ENCODE data around the gene UBASH3B. TPM values are rescaled to one million over a fixed set of nuclear protein-coding genes. Genes with fewer than 3 reads are reported as not detected.

UBASH3B gene
- total RNA-seq, 2 experiments from 2014 or later = 54.7 to 73.0 TPM

DNA sequence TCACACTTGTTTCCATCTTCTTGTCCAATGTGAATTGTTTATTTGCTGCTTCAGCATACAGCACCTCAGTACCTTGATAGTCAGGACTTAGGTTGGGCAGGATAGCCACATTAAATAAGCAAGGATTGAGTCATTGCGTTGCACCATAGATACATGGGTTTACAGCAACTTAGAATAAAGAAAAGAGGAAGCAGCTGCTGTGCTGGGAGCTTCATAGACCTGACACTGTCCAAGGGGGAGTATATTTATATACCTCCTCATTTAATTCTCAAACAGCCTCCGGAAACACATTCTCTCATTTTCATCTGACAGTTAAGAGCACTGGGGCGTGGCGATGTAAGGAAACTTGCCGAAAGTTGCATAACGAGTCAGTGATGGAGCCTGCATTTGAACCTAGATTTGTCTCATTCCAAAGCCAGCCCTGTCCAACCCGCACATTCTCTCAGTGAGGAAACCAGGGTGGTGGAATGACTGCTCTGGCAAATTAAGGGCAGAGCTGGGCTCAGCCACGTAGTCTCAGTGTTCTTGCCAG lies 42.2 kb downstream of the UBASH3B start:
- peak; percentile 98 for DNase-seq (ENCODE audit: low spot score)
- ChIA-PET POLR2A (interaction anchor here (1.1 to 8.5 kb wide), 15 partner anchors 7 to 57 kb away, joined by 3 to 175 read pairs (median 29); partner anchors contain the start of gene UBASH3B), CTCF (ENCODE audit: unreplicated experiment) (interaction anchor here (0.7 to 4.1 kb wide), 7 partner anchors 24 to 58 kb away, joined by 3 to 32 read pairs (median 3); no protein-coding TSS in a partner anchor)
- H3K79me2 ChIP-seq (ENCODE audit: insufficient read depth, low read depth, low read length) = peaks cover 50% of the 10 kb centered on the region
- peaks cover 3% of the 10 kb centered on the region; the same call in 1 of the 2 replicates for H3K36me3 ChIP-seq (ENCODE audit: insufficient read depth, low read length)
- TF ChIP-seq CTCF (conservative IDR thresholded peaks at IDR 0.05; ENCODE audit: low read length) = no peak
- TF ChIP-seq EZH2phosphoT487 (IDR thresholded peaks at IDR 0.05; ENCODE audit: borderline replicate concordance, low read depth, low read length) = no peak
- no peaks in the 10 kb centered on the region for H4K20me1 ChIP-seq (ENCODE audit: insufficient read depth, low read length)
- H3K9me3 ChIP-seq (ENCODE audit: low read length) = no peaks in the 10 kb centered on the region
- no peak overlapping the region for H2AFZ ChIP-seq (ENCODE audit: low read length)
- intact Hi-C loops (cut with micrococcal nuclease; ENCODE audit: unreplicated experiment) = loop anchor here (2.0 kb wide), 1 partner anchor 65 kb away; no protein-coding TSS in a partner anchor
- H3K9me2 ChIP-seq (ENCODE audit: insufficient read depth, low read length) = no peaks in the 10 kb centered on the region
- no TSS peak for BruUV-seq (replicated peaks)
- peak overlapping the region; percentile 64 for H3K4me3 ChIP-seq (ENCODE audit: low read depth, low read length, poor library complexity, severe bottlenecking)
- H3K4me2 ChIP-seq (ENCODE audit: low read length) = peak overlapping the region; percentile 96
- H3K4me1 ChIP-seq (ENCODE audit: insufficient read depth, low read length, poor library complexity, severe bottlenecking) = peaks cover 96% of the 10 kb centered on the region
- peak overlapping the region; percentile 99 for H3K27ac ChIP-seq (ENCODE audit: low read depth, low read length, poor library complexity, severe bottlenecking)

GRCh38 chr11:122698392-122698791 lies 42.9 kb downstream of the UBASH3B start:
- Histone ChIP-seq H3K79me2 (ENCODE audit: insufficient read depth, low read depth, low read length) (peaks cover 44% of the 10 kb centered on the region), H3K4me2 (ENCODE audit: low read length) (peak overlapping the region; percentile 96), H3K27ac (ENCODE audit: low read depth, low read length, poor library complexity, severe bottlenecking) (peak overlapping the region; percentile 99), H2AFZ (ENCODE audit: low read length) (no peak overlapping the region), H3K4me1 (ENCODE audit: insufficient read depth, low read length, poor library complexity, severe bottlenecking) (peaks cover 93% of the 10 kb centered on the region), H4K20me1 (ENCODE audit: insufficient read depth, low read length) (no peaks in the 10 kb centered on the region), H3K9me3 (ENCODE audit: low read length) (no peaks in the 10 kb centered on the region), H3K9me2 (ENCODE audit: insufficient read depth, low read length) (no peaks in the 10 kb centered on the region), H3K36me3 (ENCODE audit: insufficient read depth, low read length) (peaks cover 6% of the 10 kb centered on the region), H3K4me3 (ENCODE audit: low read depth, low read length, poor library complexity, severe bottlenecking) (peak overlapping the region; percentile 64)
- TF ChIP-seq CTCF (conservative IDR thresholded peaks at IDR 0.05; ENCODE audit: low read length) (no peak), EZH2phosphoT487 (IDR thresholded peaks at IDR 0.05; ENCODE audit: borderline replicate concordance, low read depth, low read length) (no peak)
- intact Hi-C loops (cut with micrococcal nuclease; ENCODE audit: unreplicated experiment) = no loop called here
- POLR2A ChIA-PET = interaction anchor here (0.6 to 8.5 kb wide), 9 partner anchors 8 to 50 kb away, joined by 3 to 175 read pairs (median 29); partner anchors contain the start of gene UBASH3B
- no TSS peak for BruUV-seq (replicated peaks)
- peak; percentile 85 for DNase-seq (ENCODE audit: low spot score)
- CTCF ChIA-PET (ENCODE audit: unreplicated experiment) = interaction anchor here (1.0 to 1.4 kb wide), 3 partner anchors 30 to 47 kb away, joined by 3 read pairs; no protein-coding TSS in a partner anchor

DNA sequence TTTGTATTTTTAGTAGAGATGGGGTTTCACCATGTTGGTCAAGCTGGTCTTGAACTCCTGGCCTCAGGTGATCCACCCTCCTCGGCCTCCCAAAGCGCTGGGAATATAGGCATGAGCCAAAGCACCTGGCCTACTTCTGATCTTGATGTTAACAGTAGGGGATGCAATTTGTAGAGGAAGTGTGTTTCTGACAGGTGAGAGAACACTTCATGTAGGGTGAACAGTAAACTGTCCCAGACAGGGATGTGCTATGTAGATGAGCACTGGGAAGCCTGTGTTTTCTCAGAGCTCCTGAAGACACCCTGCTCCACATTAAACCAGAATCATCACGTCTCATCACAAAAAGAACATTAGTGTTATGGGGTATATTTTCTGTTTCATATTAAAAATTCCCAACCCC lies 45.1 kb downstream of the UBASH3B start:
- Histone ChIP-seq H4K20me1 (ENCODE audit: insufficient read depth, low read length) (no peaks in the 10 kb centered on the region), H3K36me3 (ENCODE audit: insufficient read depth, low read length) (peaks cover 13% of the 10 kb centered on the region), H3K79me2 (ENCODE audit: insufficient read depth, low read depth, low read length) (peaks cover 30% of the 10 kb centered on the region), H3K4me1 (ENCODE audit: insufficient read depth, low read length, poor library complexity, severe bottlenecking) (peaks cover 79% of the 10 kb centered on the region), H3K4me3 (ENCODE audit: low read depth, low read length, poor library complexity, severe bottlenecking) (peak overlapping the region; percentile 33), H2AFZ (ENCODE audit: low read length) (peak overlapping the region; percentile 22; the same call in 1 of the 2 replicates), H3K9me2 (ENCODE audit: insufficient read depth, low read length) (no peaks in the 10 kb centered on the region), H3K4me2 (ENCODE audit: low read length) (peak overlapping the region; percentile 96), H3K27ac (ENCODE audit: low read depth, low read length, poor library complexity, severe bottlenecking) (peak overlapping the region; percentile 99), H3K9me3 (ENCODE audit: low read length) (no peaks in the 10 kb centered on the region)
- no peak for TF ChIP-seq EZH2phosphoT487 (IDR thresholded peaks at IDR 0.05; ENCODE audit: borderline replicate concordance, low read depth, low read length)
- TF ChIP-seq CTCF (conservative IDR thresholded peaks at IDR 0.05; ENCODE audit: low read length) = no peak
- DNase-seq (ENCODE audit: low spot score) = peak; percentile 56
- ChIA-PET POLR2A (interaction anchor here (1.0 to 8.5 kb wide), 12 partner anchors 10 to 47 kb away, joined by 3 to 175 read pairs (median 6); partner anchors contain the start of gene UBASH3B), CTCF (ENCODE audit: unreplicated experiment) (interaction anchor here (0.6 to 1.6 kb wide), 6 partner anchors 12 to 55 kb away, joined by 3 to 9 read pairs (median 4); partner anchors contain the start of gene UBASH3B)
- no TSS peak for BruUV-seq (replicated peaks)
- intact Hi-C loops (cut with micrococcal nuclease; ENCODE audit: unreplicated experiment) = no loop called here

Data from OCI-LY7 (cell line).